Natural killer cell (primary cell): Measurements from ENCODE around the gene KIF20B. TPM values are rescaled to one million over a fixed set of nuclear protein-coding genes. Genes with fewer than 3 reads are reported as not detected.

Source experiments
- ATAC-seq, 3 donors: fragments of 150-1000 bp in 2 of 3; fragments of 200-7000 bp in 1 of 3; cut with Tn5 transposase; 1 replicate in 1 of 3; 2 replicates in 2 of 3; pipeline ENCODE4 v1.10.0; 2021; ENCODE audit warnings: mild to moderate bottlenecking in 2 of 3, moderate library complexity in 2 of 3
- DNase-seq, 2 donors: peaks; one replicate each; pipeline versions ENCODE4 v3.0.0 to v3.0.0-alpha.2; 2013 to 2021; ENCODE audit warnings: mixed read lengths in 1 of 2
- H3K27ac ChIP-seq: one replicate; pipeline ENCODE4 v1.5.1; 2013; ENCODE audit warnings: mild to moderate bottlenecking, low read length
- H3K27me3 ChIP-seq: one replicate; pipeline ENCODE4 v1.6.1; 2013; ENCODE audit warnings: low read length; ENCODE audit not compliant: control insufficient read depth, insufficient read depth
- H3K36me3 ChIP-seq: one replicate; pipeline ENCODE4 v1.6.1; 2013; ENCODE audit warnings: low read length; ENCODE audit not compliant: control insufficient read depth, insufficient read depth
- H3K4me1 ChIP-seq: one replicate; pipeline ENCODE4 v1.6.1; 2013; ENCODE audit warnings: low read length; ENCODE audit not compliant: control insufficient read depth, insufficient read depth
- H3K4me3 ChIP-seq: one replicate; pipeline ENCODE4 v1.5.1; 2013; ENCODE audit warnings: low read length
- H3K9me3 ChIP-seq: one replicate; pipeline ENCODE4 v1.6.1; 2013; ENCODE audit warnings: low read length; ENCODE audit not compliant: control insufficient read depth, insufficient read depth
- H3K27ac Mint-ChIP-seq, 2 donors: one replicate each; pipeline ENCODE4 v1.8.0; 2022; ENCODE audit warnings: mild to moderate bottlenecking in 2 of 2, mixed read lengths in 2 of 2, moderate library complexity in 1 of 2
- H3K27me3 Mint-ChIP-seq, 2 donors: one replicate each; pipeline ENCODE4 v1.8.0; 2022; ENCODE audit warnings: low read depth in 2 of 2, mixed read lengths in 2 of 2
- H3K36me3 Mint-ChIP-seq: one replicate; pipeline ENCODE4 v1.8.0; 2022; ENCODE audit warnings: mixed read lengths
- H3K4me1 Mint-ChIP-seq, 2 donors: one replicate each; pipeline ENCODE4 v1.8.0; 2022; ENCODE audit warnings: mixed read lengths in 2 of 2
- H3K4me3 Mint-ChIP-seq: one replicate; pipeline ENCODE4 v1.8.0; 2022; ENCODE audit warnings: mild to moderate bottlenecking, moderate library complexity, mixed read lengths
- H3K9me3 Mint-ChIP-seq, 2 donors: one replicate each; pipeline ENCODE4 v1.8.0; 2022; ENCODE audit warnings: mixed read lengths in 2 of 2
- WGBS: methylation state at CpG from one replicate; pipeline ENCODE4 v1.1.7; 2013; ENCODE audit warnings: missing lambda C conversion rate; ENCODE audit not compliant: insufficient coverage; 5-methylcytosine and 5-hydroxymethylcytosine counted together
- intact Hi-C: fragments of 100-400 bp; cut with micrococcal nuclease; formaldehyde crosslinking; loops from one replicate; pipeline ENCODE4 v1.14.2; 2022
- total RNA-seq, 4 donors: library from RNA; stranded (reverse); fragments of 120-200 nt in 1 of 4; gene quantifications; one replicate each; pipeline versions ENCODE4 v1.2.3 to v1.2.4, GENCODE V29; 2013 to 2022
- TF ChIP-seq, protein P1 (sequence below): fragments of 200-600 bp; IDR thresholded peaks from one replicate; pipeline ENCODE4 v1.8.0; 2022; ENCODE audit warnings: antibody characterized with exemption

The KIF20B gene
- total RNA-seq, 3 donors from 2014 or later (not counting 1 experiment from before 2014, with no cell fraction given): 17.2 to 20.2 (median 17.3) TPM

DNA sequence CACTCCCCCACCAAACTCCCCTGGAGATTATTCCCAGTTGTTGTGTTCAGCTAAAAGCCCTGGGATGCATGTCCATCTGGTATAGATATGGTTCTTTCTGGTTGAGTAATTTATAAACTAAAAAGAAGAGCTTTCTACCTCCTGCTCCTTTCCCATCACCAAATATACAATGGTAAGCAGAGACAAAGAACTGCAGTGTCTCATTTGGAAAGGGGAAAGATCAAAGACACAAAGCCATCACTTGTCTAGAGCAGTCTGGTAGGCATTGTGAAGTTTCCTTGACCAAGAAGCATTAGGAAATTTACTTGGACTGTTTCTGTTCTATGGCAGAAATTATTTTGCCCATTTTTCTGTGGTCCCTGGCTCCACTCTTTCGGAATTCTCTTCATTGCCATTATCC lies 31.4 kb upstream of the KIF20B start:
- intact Hi-C loops: no loop called here
- H3K4me1 Mint-ChIP-seq: no peaks in the 10 kb centered on the region
- no peaks in the 10 kb centered on the region for H3K9me3 Mint-ChIP-seq
- Histone ChIP-seq H3K4me1 (no peaks in the 10 kb centered on the region), H3K27ac (no peak overlapping the region), H3K4me3 (no peak overlapping the region), H3K27me3 (no peaks in the 10 kb centered on the region), H3K9me3 (no peaks in the 10 kb centered on the region), H3K36me3 (no peaks in the 10 kb centered on the region)
- 90% methylated on average over 1 of the region's 1 CpG for WGBS
- no peaks in the 10 kb centered on the region for H3K36me3 Mint-ChIP-seq
- no peak for DNase-seq
- H3K4me3 Mint-ChIP-seq: no peak overlapping the region
- TF ChIP-seq, protein P1, sequence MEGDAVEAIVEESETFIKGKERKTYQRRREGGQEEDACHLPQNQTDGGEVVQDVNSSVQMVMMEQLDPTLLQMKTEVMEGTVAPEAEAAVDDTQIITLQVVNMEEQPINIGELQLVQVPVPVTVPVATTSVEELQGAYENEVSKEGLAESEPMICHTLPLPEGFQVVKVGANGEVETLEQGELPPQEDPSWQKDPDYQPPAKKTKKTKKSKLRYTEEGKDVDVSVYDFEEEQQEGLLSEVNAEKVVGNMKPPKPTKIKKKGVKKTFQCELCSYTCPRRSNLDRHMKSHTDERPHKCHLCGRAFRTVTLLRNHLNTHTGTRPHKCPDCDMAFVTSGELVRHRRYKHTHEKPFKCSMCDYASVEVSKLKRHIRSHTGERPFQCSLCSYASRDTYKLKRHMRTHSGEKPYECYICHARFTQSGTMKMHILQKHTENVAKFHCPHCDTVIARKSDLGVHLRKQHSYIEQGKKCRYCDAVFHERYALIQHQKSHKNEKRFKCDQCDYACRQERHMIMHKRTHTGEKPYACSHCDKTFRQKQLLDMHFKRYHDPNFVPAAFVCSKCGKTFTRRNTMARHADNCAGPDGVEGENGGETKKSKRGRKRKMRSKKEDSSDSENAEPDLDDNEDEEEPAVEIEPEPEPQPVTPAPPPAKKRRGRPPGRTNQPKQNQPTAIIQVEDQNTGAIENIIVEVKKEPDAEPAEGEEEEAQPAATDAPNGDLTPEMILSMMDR: no peak
- ATAC-seq: no peak
- peaks cover 20 to 30% of the 10 kb centered on the region in 2 donors for H3K27me3 Mint-ChIP-seq
- H3K27ac Mint-ChIP-seq: no peak overlapping the region

DNA sequence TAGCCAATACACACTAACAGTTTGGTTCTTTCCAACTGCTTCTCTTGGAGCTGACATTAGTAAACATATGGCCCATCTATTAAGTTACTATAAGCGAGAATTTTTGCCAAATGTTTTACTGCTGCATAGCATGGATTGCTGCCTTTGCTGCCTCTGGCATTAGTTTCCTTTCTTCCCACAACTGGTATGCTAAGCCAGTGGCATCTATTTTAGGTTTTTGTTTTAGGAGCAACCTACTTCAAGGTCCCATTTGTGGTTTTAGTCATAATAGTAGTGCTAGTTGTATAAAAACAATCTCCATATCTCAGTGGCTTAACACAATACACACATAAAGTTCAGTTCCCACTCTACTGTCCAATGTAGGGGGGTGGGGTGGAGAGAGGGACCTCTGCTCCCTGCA lies 30.5 kb upstream of the KIF20B start:
- H3K27ac Mint-ChIP-seq: no peak overlapping the region
- no peaks in the 10 kb centered on the region for H3K36me3 ChIP-seq
- H3K9me3 Mint-ChIP-seq: no peaks in the 10 kb centered on the region
- no peak overlapping the region for H3K4me3 Mint-ChIP-seq
- no peaks in the 10 kb centered on the region for H3K4me1 Mint-ChIP-seq
- WGBS: 95% methylated on average over 1 of the region's 1 CpG
- H3K27me3 Mint-ChIP-seq: peaks cover 19 to 34% of the 10 kb centered on the region in 2 donors
- H3K27ac ChIP-seq: no peak overlapping the region
- H3K27me3 ChIP-seq: no peaks in the 10 kb centered on the region
- no peak for DNase-seq
- H3K36me3 Mint-ChIP-seq: no peaks in the 10 kb centered on the region
- no peak overlapping the region for H3K4me3 ChIP-seq
- no peaks in the 10 kb centered on the region for H3K4me1 ChIP-seq
- H3K9me3 ChIP-seq: no peaks in the 10 kb centered on the region
- TF ChIP-seq, protein P1: no peak
- ATAC-seq: no peak
- intact Hi-C loops: no loop called here

DNA sequence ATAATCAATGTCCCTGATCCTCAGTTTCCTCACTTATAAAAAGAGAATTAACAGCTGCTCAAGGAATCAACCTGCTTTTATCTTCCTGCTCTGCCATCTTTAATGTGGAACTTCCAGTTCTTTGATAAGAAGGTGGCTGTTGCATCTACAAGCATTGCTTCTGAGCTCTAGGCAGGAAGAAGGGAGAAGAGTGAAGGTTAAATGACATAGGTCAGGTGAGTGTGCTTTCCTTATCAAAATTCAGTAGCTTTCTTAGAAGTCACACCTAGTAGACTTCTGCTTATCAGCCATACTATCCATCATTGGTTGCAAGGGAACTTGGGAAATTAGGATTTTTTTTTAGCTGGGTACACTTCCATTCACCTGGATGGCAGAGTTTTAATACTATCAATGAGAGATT lies 24.0 kb upstream of the KIF20B start:
- no peaks in the 10 kb centered on the region for H3K27me3 ChIP-seq
- H3K27ac Mint-ChIP-seq: no peak overlapping the region
- no peak for DNase-seq
- H3K9me3 ChIP-seq: no peaks in the 10 kb centered on the region
- H3K4me3 Mint-ChIP-seq: no peak overlapping the region
- intact Hi-C loops: no loop called here
- H3K9me3 Mint-ChIP-seq: no peaks in the 10 kb centered on the region
- TF ChIP-seq, protein P1: no peak
- ATAC-seq: no peak
- H3K27ac ChIP-seq: no peak overlapping the region
- peaks cover 7 to 33% of the 10 kb centered on the region in 2 donors for H3K27me3 Mint-ChIP-seq
- no peaks in the 10 kb centered on the region for H3K4me1 Mint-ChIP-seq
- no peaks in the 10 kb centered on the region for H3K4me1 ChIP-seq
- no peaks in the 10 kb centered on the region for H3K36me3 ChIP-seq
- no peak overlapping the region for H3K4me3 ChIP-seq
- H3K36me3 Mint-ChIP-seq: no peaks in the 10 kb centered on the region

DNA sequence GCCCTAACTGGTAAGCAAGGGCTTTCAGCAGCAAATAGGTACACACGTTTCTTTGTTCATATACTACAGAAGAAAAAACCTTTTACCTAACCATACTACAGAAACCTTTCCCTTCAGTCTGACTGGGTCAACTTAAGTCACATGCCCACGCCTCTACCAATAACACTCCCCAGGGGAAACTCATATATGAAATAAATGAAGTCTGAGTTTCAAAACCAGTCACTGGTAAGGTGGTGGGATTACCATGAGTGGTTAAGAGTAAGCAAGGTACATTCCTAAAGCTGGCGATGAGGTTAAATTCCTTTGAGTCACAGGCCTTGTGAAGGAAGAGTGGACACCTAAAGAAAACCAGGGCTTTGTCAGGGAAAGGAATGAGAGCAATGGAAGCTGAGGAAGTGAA lies 21.4 kb upstream of the KIF20B start:
- no peak for DNase-seq
- WGBS: 78% methylated on average over 2 of the region's 3 CpGs
- Mint-ChIP-seq H3K4me3 (no peak overlapping the region), H3K27ac (no peak overlapping the region), H3K36me3 (no peaks in the 10 kb centered on the region), H3K27me3 (peaks cover 10 to 46% of the 10 kb centered on the region in 2 donors), H3K4me1 (no peaks in the 10 kb centered on the region), H3K9me3 (no peaks in the 10 kb centered on the region)
- no peak for ATAC-seq
- no peaks in the 10 kb centered on the region for H3K36me3 ChIP-seq
- H3K27me3 ChIP-seq: no peaks in the 10 kb centered on the region
- intact Hi-C loops: no loop called here
- H3K9me3 ChIP-seq: no peaks in the 10 kb centered on the region
- no peak overlapping the region for H3K27ac ChIP-seq
- no peaks in the 10 kb centered on the region for H3K4me1 ChIP-seq
- TF ChIP-seq, protein P1: no peak
- no peak overlapping the region for H3K4me3 ChIP-seq
